BJ (cell line): ENCODE measurements around the gene CNTN1. TPM values are rescaled to one million over a fixed set of nuclear protein-coding genes. Genes with fewer than 3 reads are reported as not detected.
A peak's percentile ranks its signal among the peaks of the same experiment; 100 is the strongest.

Experiments used
- CTCF ChIA-PET: fragments of 350-600 bp; formaldehyde crosslinking; extraction: SDS; loops from one replicate; lab custom pipeline; 2021; ENCODE audit warnings: antibody characterized with exemption, inconsistent platforms; lab: Yijun Ruan, JAX
- POLR2A ChIA-PET: fragments of 300-600 bp; sonication (Branson Sonifier 250); formaldehyde crosslinking; extraction: SDS; loops from one replicate; lab custom pipeline; 2021; ENCODE audit warnings: antibody characterized with exemption; lab: Charles Lee
- DNase-seq: peaks from one replicate; pipeline ENCODE4 v3.0.0-alpha.2; 2011; ENCODE audit warnings: low read depth
- H3K27me3 ChIP-seq: 2 replicates; pipeline ENCODE4 v1.6.0; 2011; ENCODE audit warnings: low read length; ENCODE audit not compliant: control insufficient read depth, insufficient read depth
- H3K36me3 ChIP-seq: 2 replicates; pipeline ENCODE4 v1.5.1; 2011; ENCODE audit warnings: low read length; ENCODE audit not compliant: control insufficient read depth, insufficient read depth
- H3K4me3 ChIP-seq: 2 replicates; pipeline ENCODE4 v1.5.1; 2011; ENCODE audit warnings: low read depth, mild to moderate bottlenecking, control low read depth, low read length
- CTCF ChIP-seq: IDR thresholded peaks from 2 replicates; pipeline ENCODE4 v1.5.1; 2011; ENCODE audit warnings: low read depth, mild to moderate bottlenecking, control low read depth, inconsistent platforms, low read length, moderate library complexity; ENCODE audit not compliant: insufficient read depth
- polyA minus RNA-seq: library from RNA; depleted of rRNA, polyadenylated mRNA; stranded (reverse); fragments of >200 nt; gene quantifications from 2 replicates; pipeline ENCODE4 v1.2.3, GENCODE V29; 2011; rRNA and poly(A)+ RNA removed
- polyA plus RNA-seq: library from polyadenylated mRNA; depleted of rRNA; stranded (reverse); fragments of >200 nt; gene quantifications from 2 replicates; pipeline ENCODE4 v1.2.3, GENCODE V29; 2011; rRNA removed

Gene CNTN1
- polyA plus RNA-seq (0.11 and 0.40 TPM in 2 replicates), polyA minus RNA-seq (0.05 and 0.51 TPM in 2 replicates)

GRCh38 chr12:40691913-40692764 lies at the start of gene CNTN1:
TSS of gene CNTN1 (plus strand) at chr12:40692439.
- DNase-seq = no peak
- H3K4me3 ChIP-seq = peak within 1 kb of the TSS; percentile 25
- TF ChIP-seq CTCF = no peak
- no peaks in the 10 kb centered on the region for H3K36me3 ChIP-seq
- ChIA-PET POLR2A (no interaction called here), CTCF (no interaction called here)
- peaks cover 6% of the 10 kb centered on the region for H3K27me3 ChIP-seq

- Histone ChIP-seq H3K4me3 (no peak overlapping the region), H3K36me3 (no peaks in the 10 kb centered on the region), H3K27me3 (no peaks in the 10 kb centered on the region)
- no peak for DNase-seq
- no peak for TF ChIP-seq CTCF
- ChIA-PET POLR2A (no interaction called here), CTCF (no interaction called here)
These were observed 48.7 kb upstream of the CNTN1 start for GRCh38 chr12:40643506-40643905.

GRCh38 chr12:40643976-40644375 lies 48.3 kb upstream of the CNTN1 start:
- POLR2A ChIA-PET = no interaction called here
- Histone ChIP-seq H3K36me3 (no peaks in the 10 kb centered on the region), H3K4me3 (no peak overlapping the region), H3K27me3 (no peaks in the 10 kb centered on the region)
- CTCF ChIA-PET = no interaction called here
- no peak for TF ChIP-seq CTCF
- DNase-seq = no peak

- no peak overlapping the region for H3K4me3 ChIP-seq
- no peak for TF ChIP-seq CTCF
- CTCF ChIA-PET = no interaction called here
- no peaks in the 10 kb centered on the region for H3K27me3 ChIP-seq
- no peak for DNase-seq
- POLR2A ChIA-PET = no interaction called here
- no peaks in the 10 kb centered on the region for H3K36me3 ChIP-seq
These were observed 47.5 kb upstream of the CNTN1 start for GRCh38 chr12:40644708-40645107.

GRCh38 chr12:40645361-40645760 lies 46.9 kb upstream of the CNTN1 start:
- CTCF ChIA-PET = no interaction called here
- Histone ChIP-seq H3K4me3 (no peak overlapping the region), H3K36me3 (no peaks in the 10 kb centered on the region), H3K27me3 (no peaks in the 10 kb centered on the region)
- DNase-seq = no peak
- POLR2A ChIA-PET = no interaction called here
- TF ChIP-seq CTCF = no peak
